HG03175 (cell line): ENCODE results near the gene EXOC6.

Experiments used
- ATAC-seq: cut with Tn5 transposase; IDR thresholded peaks from one replicate; pipeline ENCODE4 v1.9.1; 2021; ENCODE audit warnings: mild to moderate bottlenecking, moderate library complexity; ENCODE audit not compliant: unreplicated experiment

Gene EXOC6

GRCh38 chr10:92999191-92999590, 150.9 kb downstream of the EXOC6 start:
- no peak for ATAC-seq

- ATAC-seq = no peak
Measured at GRCh38 chr10:93006435-93007039, 158.2 kb downstream of the EXOC6 start.

- ATAC-seq = no peak
Measured at GRCh38 chr10:93015722-93016121, 167.4 kb downstream of the EXOC6 start.

GRCh38 chr10:93023013-93023650, 174.8 kb downstream of the EXOC6 start:
- ATAC-seq = no peak

GRCh38 chr10:93026072-93026471, 177.8 kb downstream of the EXOC6 start:
- ATAC-seq = no peak

- no peak for ATAC-seq
Measured at GRCh38 chr10:93027508-93027907, 179.2 kb downstream of the EXOC6 start.

GRCh38 chr10:93028883-93029282, 180.6 kb downstream of the EXOC6 start:
- no peak for ATAC-seq

- no peak for ATAC-seq
Measured at GRCh38 chr10:93030409-93030808, 182.1 kb downstream of the EXOC6 start.

GRCh38 chr10:93032105-93032808, 183.9 kb downstream of the EXOC6 start:
- ATAC-seq = no peak

GRCh38 chr10:93032809-93033137, 184.5 kb downstream of the EXOC6 start:
- no peak for ATAC-seq

GRCh38 chr10:93034426-93034825, 186.1 kb downstream of the EXOC6 start:
- ATAC-seq = no peak

GRCh38 chr10:93039110-93039509, 190.8 kb downstream of the EXOC6 start:
- no peak for ATAC-seq

- no peak for ATAC-seq
Measured at GRCh38 chr10:93039721-93040120, 191.4 kb downstream of the EXOC6 start.

GRCh38 chr10:93054486-93054885, 206.2 kb downstream of the EXOC6 start:
- ATAC-seq = no peak

GRCh38 chr10:93058139-93058538, 209.8 kb downstream of the EXOC6 start:
- no peak for ATAC-seq

GRCh38 chr10:93059975-93060886, 211.9 kb downstream of the EXOC6 start, which contains the start of gene CYP26C1:
Gene CYP26C1, plus strand, starts transcription at chr10:93060798. Its CDS starts 466 bp downstream, at chr10:93061264.
- no peak for ATAC-seq

GRCh38 chr10:93060887-93061593, 212.7 kb downstream of the EXOC6 start:
- ATAC-seq = no peak

GRCh38 chr10:93061594-93062513, 213.5 kb downstream of the EXOC6 start:
- no peak for ATAC-seq

- ATAC-seq = no peak
Measured at GRCh38 chr10:93062514-93063143, 214.3 kb downstream of the EXOC6 start.
